GM04504 (cell line): ENCODE results near the gene SERPINE2.
"Not testable (repeated sequence)": the region's sequence is repeated elsewhere in the genome, so short reads cannot be mapped to it uniquely, and the experiment has no call there.

ENCODE experiments used
- DNase-seq: peaks from one replicate; pipeline ENCODE4 v3.0.0-alpha.2; 2012; ENCODE audit warnings: low read depth

The SERPINE2 gene

GRCh38 chr2:224014336-224014735, 24.8 kb downstream of the SERPINE2 start:
- DNase-seq, result no peak

DNA sequence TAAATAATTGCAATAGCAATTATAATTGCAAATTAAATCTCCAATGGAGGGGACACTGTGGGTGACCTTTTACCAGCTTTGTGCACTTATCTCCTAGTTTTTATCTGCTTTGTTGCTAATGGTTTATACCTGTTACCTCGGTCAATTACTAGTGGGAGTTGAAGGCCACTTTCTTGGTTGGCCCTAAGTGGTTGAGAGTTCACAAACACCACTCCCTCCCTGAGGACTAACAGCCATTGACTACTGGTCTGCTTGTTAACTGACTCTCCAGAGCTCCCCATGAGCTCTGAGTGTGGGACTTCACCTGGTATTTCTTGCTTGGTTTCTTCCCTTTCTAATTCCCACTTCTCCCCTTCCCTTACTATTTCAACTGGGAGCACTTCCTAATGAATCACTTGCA, 27.2 kb downstream of the SERPINE2 start:
- no peak for DNase-seq

- DNase-seq, result no peak
Observed at GRCh38 chr2:224009605-224010315, 29.3 kb downstream of the SERPINE2 start.

- no peak for DNase-seq
Observed at GRCh38 chr2:224008702-224009261, 30.3 kb downstream of the SERPINE2 start.

GRCh38 chr2:224004105-224004695, 34.9 kb downstream of the SERPINE2 start:
- DNase-seq, result no peak

DNA sequence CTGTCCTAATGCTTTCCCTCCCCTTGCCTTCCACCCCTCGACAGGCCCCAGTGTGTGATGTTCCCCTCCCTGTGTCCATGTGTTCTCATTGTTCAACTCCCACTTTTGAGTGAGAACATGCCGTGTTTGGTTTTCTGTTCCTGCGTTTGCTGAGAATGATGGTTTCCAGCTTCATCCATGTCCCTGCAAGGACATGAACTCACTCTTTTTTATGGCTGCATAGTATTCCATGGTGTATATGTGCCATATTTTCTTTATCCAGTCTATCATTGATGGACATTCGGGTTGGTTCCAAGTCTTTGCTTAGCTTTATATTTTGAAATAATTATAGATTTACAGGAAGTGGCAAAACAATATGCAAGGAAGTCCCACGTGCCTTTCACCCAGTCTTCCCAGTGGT, 38.4 kb downstream of the SERPINE2 start:
- DNase-seq, result not testable (repeated sequence)

DNA sequence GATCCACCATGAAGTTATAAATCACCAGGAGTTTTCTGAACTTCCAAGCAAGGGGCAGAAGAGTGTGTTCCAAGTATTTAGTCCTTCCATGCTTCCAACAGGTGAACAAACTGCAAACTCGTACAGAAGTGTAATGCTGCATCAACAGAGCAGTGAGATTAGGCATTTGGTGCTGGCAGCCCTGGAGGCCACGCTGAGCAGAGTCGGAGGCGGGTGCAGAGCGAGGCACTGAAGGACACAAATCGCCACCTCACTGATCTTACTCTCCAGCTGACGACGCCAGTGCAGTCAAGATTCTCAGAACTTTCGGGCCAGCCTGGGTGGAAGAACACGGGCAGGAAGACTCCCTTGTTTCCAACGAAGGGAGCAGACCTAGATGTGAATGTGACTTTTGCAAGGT, 39.2 kb downstream of the SERPINE2 start:
- no peak for DNase-seq

DNA sequence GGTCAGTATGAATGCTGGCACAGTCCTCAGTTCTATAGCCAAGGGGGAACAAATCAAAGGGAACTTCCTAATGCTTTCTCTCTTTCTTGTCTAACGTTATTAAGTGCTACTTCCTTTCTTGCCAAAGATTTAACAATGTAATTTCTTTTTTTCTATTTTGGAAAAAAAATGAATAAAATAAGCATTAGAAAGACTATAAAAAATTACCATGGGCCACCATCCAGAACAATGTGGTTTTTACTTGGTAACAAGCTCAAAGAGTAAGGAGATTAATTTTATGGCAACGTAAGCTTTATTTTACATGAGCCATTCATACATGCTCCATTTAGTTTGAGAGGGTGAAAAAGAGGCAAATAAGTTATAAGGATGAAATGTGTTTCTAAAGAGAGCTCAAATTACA, 40.1 kb downstream of the SERPINE2 start:
- DNase-seq, result no peak

DNA sequence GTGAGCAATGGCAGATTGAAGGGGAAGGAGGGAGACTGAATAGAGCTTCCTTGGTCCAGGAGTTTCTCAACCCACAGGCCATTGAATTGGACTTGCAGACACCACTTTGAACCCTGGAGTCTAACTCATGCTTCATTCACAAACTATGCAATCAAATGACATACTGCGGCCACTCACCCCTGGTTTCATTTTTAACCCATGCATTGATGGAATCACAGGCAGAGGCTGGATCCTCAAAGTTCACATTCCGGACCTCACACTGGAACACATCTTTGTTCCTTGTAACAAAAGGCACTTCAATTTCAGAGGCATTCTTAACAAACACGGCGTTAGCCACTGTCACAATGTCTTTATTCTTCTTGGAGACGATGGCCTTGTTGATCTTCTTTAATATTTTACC, 41.1 kb downstream of the SERPINE2 start:
- no peak for DNase-seq

- DNase-seq, result no peak
Observed at GRCh38 chr2:223996391-223996790, 42.7 kb downstream of the SERPINE2 start.

DNA sequence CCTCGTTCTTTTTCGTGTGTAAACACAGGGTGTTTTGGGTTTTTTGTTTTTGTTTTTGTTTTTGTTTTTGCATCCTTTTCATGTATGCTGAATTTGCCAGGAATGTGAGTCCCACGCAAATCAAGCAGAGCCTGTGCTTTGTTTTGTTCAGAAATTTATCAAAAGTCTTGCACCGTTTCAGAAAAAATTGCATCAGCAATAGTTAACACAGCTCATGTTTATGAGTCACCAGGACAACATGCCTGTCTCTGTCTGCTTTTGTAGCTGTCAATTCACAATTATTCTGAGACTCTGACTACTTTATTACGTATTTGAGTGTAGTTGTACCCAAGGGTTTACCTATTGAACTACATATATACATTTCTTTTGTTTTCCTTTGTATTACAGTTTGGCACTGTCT, 43.5 kb downstream of the SERPINE2 start:
- peak; percentile 31 for DNase-seq

DNA sequence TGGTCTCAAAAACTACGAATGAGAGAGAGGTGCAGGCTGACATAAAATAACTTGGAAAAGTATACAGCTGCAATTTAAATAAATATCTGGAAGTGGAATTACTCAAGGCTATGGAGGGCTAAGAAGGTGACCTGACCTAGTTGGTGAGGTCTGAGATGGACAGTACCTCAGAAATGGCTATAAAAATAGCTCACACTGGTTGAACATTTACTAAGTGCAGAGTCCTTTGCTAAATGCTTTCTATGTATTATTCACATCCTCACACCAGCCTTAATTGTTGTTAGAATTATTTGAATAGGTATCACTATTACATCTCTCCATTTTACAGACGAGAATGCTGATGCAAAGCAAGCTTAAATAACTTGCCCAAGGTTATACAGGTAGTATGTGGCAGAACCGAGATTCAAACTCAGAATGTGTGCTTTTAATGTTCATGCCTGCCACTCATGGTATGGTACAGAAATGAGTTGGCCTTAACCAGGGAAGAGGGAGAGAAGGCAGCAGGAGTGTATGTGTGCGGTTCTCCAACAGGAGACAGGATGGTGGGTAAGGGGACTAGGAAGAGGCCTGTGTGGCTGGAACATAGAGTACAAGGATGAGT, 44.4 kb downstream of the SERPINE2 start:
- DNase-seq, result no peak

- DNase-seq, result peak; percentile 59
Observed at GRCh38 chr2:223993634-223994232, 45.4 kb downstream of the SERPINE2 start.

DNA sequence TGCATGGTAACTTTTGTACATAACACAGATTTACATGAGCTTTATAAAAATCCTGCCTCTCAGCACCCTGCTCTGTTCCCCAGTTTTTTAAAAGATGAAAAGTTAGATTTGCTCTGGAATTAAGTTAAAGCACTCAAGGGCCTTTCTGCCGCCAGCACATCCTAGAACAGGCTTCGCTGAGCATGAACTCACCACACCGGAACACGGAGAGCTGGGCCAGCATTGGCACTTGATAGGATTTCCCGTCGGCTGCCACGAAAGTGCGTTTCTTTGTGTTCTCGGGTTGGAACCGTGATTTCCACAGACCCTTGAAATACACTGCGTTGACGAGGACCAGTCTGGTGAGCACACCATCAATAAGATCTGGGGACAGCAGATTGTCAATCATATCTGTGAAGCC, 47.5 kb downstream of the SERPINE2 start:
- DNase-seq, result no peak

DNA sequence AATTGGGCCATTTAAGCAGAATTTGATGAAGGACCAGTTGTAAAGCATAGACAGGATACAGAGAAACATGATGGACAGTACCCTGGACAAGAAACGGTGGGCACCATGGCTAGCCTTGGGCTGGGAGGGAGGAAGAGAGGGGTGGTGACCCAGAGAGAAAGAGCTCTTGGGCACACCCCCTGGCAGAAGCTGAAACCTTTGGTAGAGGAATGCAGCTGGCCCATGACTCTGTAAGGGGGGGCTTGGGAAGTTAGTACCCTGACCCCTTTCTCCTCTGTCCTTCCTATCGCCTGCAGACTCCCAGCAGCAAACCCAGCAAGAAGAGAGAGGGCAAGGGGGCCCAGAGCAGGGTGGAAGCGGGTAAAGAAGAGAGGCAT, 49.2 kb downstream of the SERPINE2 start:
- no peak for DNase-seq

DNA sequence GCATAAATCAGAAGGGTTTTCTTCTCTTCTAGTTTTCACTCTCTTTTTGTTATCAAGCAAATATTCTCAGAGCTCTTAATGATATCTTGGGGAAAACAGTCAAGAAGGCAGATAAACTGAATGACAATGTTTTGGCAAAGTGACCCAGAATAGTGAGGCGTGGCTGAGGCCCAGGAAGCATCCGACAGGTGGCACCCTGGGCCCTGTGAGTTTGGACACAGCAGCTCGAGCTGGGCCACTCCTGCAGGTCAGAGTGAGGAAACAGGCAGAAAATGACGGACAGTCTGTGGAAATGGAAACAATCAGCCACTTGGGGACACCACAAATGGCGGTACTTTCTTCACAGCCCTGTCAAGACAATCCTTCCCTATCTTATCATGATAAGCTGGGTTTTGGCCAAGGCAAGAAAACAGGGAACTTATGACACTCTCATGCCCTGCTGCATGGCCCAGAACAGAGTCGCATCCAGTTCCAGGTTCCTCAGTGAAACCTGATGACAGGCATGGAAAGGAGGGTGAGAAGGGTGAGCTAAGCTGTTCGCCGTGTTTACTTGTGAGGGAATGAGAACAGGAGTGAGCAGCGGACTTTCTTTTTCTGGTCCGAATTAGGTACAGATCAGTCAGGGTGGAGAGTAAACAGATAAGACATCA, 49.8 kb downstream of the SERPINE2 start:
- no peak for DNase-seq

- DNase-seq, result no peak
Observed at GRCh38 chr2:223981241-223981640, 57.8 kb downstream of the SERPINE2 start.

GRCh38 chr2:223980803-223981202, 58.3 kb downstream of the SERPINE2 start:
- no peak for DNase-seq

- DNase-seq, result no peak
Observed at GRCh38 chr2:223980397-223980735, 58.7 kb downstream of the SERPINE2 start.

DNA sequence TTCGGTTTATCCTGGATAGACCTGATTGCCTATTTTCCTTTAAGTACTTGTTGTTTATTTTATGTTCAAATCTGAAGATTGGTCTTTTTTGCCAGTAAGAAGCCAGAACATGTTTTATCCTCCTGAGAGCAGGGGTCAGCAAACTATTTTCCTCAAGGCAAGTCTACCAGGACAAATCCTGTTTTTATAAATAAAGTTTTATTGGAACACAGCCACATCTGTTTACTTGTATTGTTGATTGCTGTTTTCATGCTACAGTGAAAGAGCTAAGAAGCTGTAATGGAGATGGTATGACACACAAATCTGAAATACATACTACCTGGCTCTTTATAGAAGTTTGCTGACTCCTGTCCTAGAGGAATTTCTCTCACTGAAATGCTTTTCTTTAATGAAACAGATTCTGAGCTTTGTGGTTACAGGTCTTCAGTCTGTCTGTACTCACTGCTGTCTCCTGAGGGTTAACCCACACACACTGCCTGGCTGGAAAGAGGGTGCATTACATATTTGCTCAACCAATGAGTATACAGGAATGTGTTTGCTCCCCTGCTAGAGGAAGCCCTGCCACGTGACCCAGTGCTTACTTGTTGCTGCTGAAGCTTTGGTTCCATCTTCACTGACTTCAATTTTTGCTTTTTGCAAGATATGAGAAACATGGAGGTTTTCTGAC, 59.2 kb downstream of the SERPINE2 start:
- DNase-seq, result no peak

- DNase-seq, result no peak
Observed at GRCh38 chr2:223978451-223978850, 60.6 kb downstream of the SERPINE2 start.

DNA sequence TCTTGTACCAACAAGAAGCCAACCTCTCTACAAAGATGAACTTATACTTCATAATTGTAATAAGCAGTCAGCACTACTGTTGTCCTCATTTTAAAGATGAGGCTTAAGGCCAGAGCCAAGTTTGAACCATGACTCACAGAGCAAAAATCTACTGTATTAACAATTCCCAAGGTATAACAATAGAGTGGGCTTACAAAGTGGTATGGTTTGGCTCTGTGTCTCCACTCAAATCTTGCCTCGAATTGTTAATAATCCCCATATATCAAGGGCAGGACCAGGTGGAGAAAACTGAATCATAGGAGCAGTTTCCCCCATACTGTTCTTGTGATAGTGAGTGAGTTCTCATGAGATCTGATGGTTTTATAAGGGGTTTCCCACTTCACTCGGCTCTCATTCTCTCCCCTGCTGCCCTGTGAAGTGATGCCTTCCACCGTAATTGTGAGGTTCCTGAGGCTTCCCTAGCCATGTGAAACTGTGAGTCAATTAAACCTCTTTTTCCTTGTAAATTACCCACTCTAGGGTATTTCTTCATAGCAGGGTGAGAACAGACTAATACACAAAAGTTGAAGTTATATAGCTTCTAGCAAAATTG, 62.4 kb downstream of the SERPINE2 start:
- no peak for DNase-seq
